ENCODE measurements around the gene LRP5.

DNA sequence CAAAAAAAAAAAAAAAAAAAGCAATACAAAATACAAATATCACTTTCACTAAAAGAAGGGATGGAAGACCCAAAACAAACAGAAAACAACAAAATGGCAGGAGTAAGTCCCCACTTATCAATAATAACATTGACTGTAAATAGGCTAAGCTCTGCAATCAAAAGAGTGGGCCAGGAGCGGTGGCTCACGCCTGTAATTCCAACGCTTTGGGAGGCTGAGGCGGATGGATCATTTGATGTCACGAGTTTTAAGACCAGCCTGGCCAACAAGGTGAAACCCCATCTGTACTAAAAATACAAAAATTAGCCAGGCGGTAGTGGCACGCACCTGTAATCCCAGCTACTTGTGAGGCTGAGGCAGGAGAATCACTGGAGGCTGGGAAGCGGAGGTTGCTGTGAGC lies 138.3 kb downstream of the LRP5 start:
- no peak for TF ChIP-seq CTCF (IDR thresholded peaks at IDR 0.05)
- TF ChIP-seq POLR2AphosphoS5 (IDR thresholded peaks at IDR 0.05; ENCODE audit: insufficient read depth in 1 of 2, low read depth in 1 of 2) = no peak
- TF ChIP-seq POLR2A (IDR thresholded peaks at IDR 0.05) = no peak

All from vagina (tissue), 2 donors.